ENCODE data around the gene SCN9A.

SCN9A gene

GRCh38 chr2:166373539-166373938 lies 2.2 kb downstream of the SCN9A start:
- Histone ChIP-seq H3K27ac (replicated peaks) (no peak overlapping the region), H3K27me3 (ENCODE audit: insufficient read depth, poor library complexity, severe bottlenecking) (peaks cover 27% of the 10 kb centered on the region), H3K4me3 (replicated peaks; ENCODE audit: insufficient read depth, low read length) (no peak overlapping the region)
- no peak for DNase-seq (ENCODE audit: low read depth in 1 of 2, low spot score in 1 of 2)
- no peak for TF ChIP-seq GABPA (IDR thresholded peaks at IDR 0.05; ENCODE audit: low read depth)
- no peak for TF ChIP-seq REST (IDR thresholded peaks at IDR 0.05; ENCODE audit: insufficient replicate concordance, low read depth)
- TF ChIP-seq SPI1 (IDR thresholded peaks at IDR 0.05; ENCODE audit: borderline replicate concordance, low read depth): no peak
- no peak for TF ChIP-seq CTCF (IDR thresholded peaks at IDR 0.05; ENCODE audit: insufficient read depth, low read length)
- TF ChIP-seq POLR2AphosphoS5 (IDR thresholded peaks at IDR 0.05; ENCODE audit: low read depth): no peak

DNA sequence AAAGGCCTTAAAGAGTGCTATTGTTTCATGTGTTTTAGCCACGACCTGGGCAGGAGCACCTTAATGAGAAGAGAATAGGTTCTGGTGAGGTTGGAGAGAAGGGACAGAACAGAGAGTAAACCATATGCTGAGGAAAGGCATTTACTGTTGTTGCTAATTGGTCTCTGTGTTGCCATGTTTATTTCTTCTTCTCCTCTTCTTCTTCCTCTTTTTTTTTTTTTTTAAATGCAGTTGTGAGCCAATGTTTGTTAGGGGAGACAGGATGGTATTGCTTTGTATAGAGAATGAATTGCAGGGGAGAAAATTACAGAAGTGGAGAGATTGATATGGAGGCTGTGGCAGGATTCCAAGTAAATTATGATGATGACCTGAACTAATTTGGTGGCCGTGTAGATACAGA lies 2.6 kb downstream of the SCN9A start:
- no peak for DNase-seq (ENCODE audit: low read depth in 1 of 2, low spot score in 1 of 2)
- Histone ChIP-seq H3K27me3 (ENCODE audit: insufficient read depth, poor library complexity, severe bottlenecking) (peaks cover 26% of the 10 kb centered on the region), H3K4me3 (replicated peaks; ENCODE audit: insufficient read depth, low read length) (no peak overlapping the region), H3K27ac (replicated peaks) (no peak overlapping the region)
- no peak for TF ChIP-seq CTCF (IDR thresholded peaks at IDR 0.05; ENCODE audit: insufficient read depth, low read length)
- no peak for TF ChIP-seq POLR2AphosphoS5 (IDR thresholded peaks at IDR 0.05; ENCODE audit: low read depth)
- TF ChIP-seq SPI1 (IDR thresholded peaks at IDR 0.05; ENCODE audit: borderline replicate concordance, low read depth): no peak
- TF ChIP-seq REST (IDR thresholded peaks at IDR 0.05; ENCODE audit: insufficient replicate concordance, low read depth): no peak
- no peak for TF ChIP-seq GABPA (IDR thresholded peaks at IDR 0.05; ENCODE audit: low read depth)

DNA sequence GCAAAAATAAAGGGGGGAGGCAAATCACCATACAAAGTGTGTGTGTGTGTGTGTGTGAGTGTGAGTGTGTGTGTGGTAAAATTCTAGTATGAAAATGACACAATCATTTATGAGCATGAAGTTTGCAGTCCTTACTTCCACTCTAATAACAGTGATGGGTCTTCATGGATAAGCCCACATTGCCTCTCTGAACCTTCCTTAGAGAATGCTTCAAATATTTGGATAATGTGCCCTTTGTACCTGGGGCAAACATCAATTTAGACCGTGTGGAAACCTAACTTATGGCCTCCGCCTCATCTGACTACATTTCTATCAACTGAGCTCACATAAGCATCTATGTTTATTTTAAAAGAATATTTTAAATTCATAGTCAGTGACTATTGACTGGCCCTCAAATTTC lies 3.7 kb downstream of the SCN9A start:
- no peak for DNase-seq (ENCODE audit: low read depth in 1 of 2, low spot score in 1 of 2)
- H3K27ac ChIP-seq (replicated peaks): no peak overlapping the region
- H3K4me3 ChIP-seq (replicated peaks; ENCODE audit: insufficient read depth, low read length): no peak overlapping the region
- peaks cover 19% of the 10 kb centered on the region for H3K27me3 ChIP-seq (ENCODE audit: insufficient read depth, poor library complexity, severe bottlenecking)
- TF ChIP-seq GABPA (IDR thresholded peaks at IDR 0.05; ENCODE audit: low read depth) (no peak), POLR2AphosphoS5 (IDR thresholded peaks at IDR 0.05; ENCODE audit: low read depth) (no peak), CTCF (IDR thresholded peaks at IDR 0.05; ENCODE audit: insufficient read depth, low read length) (no peak), SPI1 (IDR thresholded peaks at IDR 0.05; ENCODE audit: borderline replicate concordance, low read depth) (no peak), REST (IDR thresholded peaks at IDR 0.05; ENCODE audit: insufficient replicate concordance, low read depth) (no peak)
